Activated CD4-positive, alpha-beta T cell treated with anti-CD3 and anti-CD28 coated beads for 48 hours (primary cell): ENCODE data around the gene TGM1.

Source experiments
- DNase-seq: peaks from one replicate; pipeline ENCODE4 v3.0.0-alpha.2; 2020

TGM1 gene

DNA sequence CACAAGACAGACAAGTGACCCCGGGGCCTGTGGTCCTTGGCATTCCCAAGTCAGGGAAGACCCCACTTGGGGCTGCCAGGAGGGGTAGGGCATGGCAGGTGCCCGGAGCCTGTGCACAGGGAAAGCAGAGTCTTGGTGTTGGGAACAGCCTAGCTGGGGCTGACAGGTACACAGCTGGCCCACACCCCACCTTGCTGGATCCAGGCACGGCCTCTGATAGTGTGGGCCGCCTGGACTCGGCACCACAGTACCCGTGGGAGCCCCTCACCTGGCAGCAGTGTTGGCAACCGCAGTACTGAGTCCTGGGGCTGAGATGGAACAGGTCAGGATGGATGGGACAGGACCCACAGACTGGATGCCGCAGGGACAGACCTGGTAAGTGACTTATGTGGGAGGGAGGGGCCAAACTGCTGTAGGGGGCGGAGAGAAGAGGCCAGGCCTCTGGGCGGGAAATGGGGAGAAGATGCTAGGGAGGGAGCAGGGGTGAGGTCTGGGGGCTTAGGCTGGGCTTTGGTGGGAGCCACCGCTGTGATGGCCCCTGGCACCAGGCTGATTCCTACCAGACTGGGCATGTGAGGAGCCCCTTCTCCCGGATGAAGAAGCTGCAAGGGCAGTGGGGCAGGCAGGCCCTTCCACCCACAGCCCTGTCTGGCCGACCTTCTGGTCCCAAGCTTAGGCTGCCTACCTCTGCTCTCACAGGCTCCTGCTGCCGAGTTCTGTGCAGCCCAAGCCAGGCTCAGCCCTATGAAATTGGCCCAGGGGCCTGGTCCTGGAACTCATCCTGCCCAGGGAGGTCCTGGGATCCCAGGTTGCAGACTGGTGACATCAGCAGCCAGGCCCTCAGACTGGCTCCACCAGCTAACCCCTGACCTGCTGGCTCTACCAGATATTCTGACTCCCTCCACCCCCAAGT lies at the start of gene TGM1:
Gene TGM1, minus strand, starts transcription at position 357 of the 913 bp plus-strand sequence. CDS start 825 bp downstream, outside the sequence.
- no peak for DNase-seq

DNA sequence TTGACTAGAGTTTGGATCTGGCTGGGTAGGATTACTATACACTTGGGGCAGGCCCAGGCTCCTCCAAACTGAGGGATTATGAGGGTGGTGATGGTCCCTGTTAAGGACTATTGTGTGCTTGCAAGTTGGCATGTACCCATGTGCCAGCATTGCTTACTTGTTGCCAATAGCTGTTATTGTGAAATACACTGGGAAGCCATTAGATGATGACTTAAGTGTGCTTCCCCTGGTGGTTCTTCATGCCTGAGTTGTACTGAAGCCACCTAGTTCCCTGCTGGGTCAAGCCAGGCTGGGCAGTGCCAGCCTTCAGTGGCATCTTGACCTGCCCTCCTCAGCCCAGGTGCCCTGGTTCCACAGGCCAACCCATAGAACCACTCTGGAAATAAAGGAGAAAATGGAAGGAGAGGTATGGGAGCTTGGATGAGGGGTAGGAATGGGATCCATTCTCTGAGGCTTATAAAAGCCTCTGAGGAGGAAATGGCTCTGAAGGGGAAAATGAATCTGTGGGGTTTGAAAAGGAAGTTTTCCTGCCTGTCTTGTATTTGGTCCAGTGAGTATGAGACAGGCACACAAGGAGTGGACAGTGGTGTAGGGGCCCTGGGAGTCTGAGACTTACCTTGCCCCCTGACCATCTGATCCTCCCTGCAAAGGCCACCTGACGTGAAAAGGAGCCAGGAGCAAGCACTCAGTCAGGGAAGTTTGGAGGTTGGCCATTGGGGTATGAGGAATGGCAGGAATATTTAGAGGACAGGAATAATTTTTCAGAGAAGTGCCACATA lies 49.0 kb upstream of the TGM1 start:
- DNase-seq: no peak

GRCh38 chr14:24310646-24311604 lies 47.9 kb upstream of the TGM1 start, which contains the start of gene LTB4R:
Gene LTB4R, plus strand, starts transcription at chr14:24311502. Its CDS starts 4,150 bp downstream, at chr14:24315652.
- DNase-seq: peak; percentile 73

DNA sequence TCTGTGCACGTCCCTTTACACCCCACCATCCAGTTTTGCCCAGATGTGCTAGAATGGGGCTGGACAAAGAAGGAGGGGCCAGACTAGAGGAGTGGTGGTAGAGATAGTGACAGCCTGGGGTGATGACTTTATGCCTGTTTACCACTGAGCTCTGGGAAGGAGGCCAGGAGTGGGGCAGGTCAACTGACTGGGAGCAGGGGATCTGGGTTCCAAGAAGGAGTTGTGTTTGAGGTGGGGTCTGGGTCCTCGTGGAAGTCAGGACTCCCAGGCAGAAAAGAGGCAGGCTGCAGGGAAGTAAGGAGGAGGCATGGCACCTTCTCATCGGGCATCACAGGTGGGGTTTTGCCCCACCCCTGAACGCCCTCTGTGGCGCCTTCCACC lies 47.3 kb upstream of the TGM1 start:
- DNase-seq: no peak

- DNase-seq: no peak
These were observed 46.7 kb upstream of the TGM1 start, which contains the start of gene LTB4R2 for GRCh38 chr14:24309538-24310264. Gene LTB4R2, plus strand, starts transcription at chr14:24310140. Its CDS starts 525 bp downstream, at chr14:24310665.

- no peak for DNase-seq
These were observed 45.6 kb upstream of the TGM1 start for GRCh38 chr14:24308342-24309124.

- peak; percentile 73 for DNase-seq
These were observed 44.8 kb upstream of the TGM1 start, which contains the start of gene CIDEB for GRCh38 chr14:24307575-24308341. Gene CIDEB, minus strand, starts transcription at chr14:24307977. Its CDS starts 119 bp downstream, at chr14:24307858.

GRCh38 chr14:24307156-24307574 lies 44.2 kb upstream of the TGM1 start:
- no peak for DNase-seq

GRCh38 chr14:24304019-24304387 lies 41.0 kb upstream of the TGM1 start:
- DNase-seq: no peak

DNA sequence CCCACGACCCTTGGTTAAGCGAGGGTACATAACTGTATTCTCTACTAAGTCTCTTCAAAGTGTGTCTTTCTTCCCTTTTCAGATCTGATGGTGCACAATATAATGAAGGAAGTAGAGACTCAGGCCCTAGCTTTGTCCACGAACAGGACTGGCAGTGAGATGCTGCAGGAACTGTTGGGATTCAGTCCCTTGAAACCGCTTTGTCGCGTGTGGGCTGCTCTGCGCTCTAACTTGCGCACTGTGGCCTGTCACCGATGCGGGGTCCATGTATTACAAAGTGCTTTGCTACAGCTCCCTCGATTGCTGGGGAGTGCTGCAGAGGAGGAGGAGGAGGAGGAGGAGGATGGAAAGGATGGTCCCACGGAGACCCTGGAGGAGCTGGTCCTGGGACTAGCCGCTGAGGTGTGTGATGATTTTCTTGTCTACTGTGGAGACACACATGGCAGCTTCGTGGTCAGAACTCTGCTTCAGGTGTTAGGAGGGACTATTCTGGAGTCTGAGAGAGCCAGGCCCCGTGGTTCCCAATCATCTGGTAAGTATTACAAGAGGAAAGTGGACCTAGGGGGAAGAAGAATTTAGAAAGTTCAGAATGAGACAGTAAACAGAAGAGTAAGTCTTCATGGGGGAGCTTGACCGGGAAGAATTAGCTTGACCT lies 37.5 kb upstream of the TGM1 start:
- no peak for DNase-seq

GRCh38 chr14:24299255-24300191 lies 36.5 kb upstream of the TGM1 start, which contains the start of the genes DHRS1 and NOP9:
Gene DHRS1, minus strand, starts transcription at chr14:24299780. Its CDS starts 674 bp downstream, at chr14:24299106.
Gene NOP9, plus strand, starts transcription at chr14:24299850. Its CDS starts 105 bp downstream, at chr14:24299955.
- peak; percentile 95 for DNase-seq

GRCh38 chr14:24298892-24299254 lies 35.9 kb upstream of the TGM1 start:
- DNase-seq: peak; percentile 32

DNA sequence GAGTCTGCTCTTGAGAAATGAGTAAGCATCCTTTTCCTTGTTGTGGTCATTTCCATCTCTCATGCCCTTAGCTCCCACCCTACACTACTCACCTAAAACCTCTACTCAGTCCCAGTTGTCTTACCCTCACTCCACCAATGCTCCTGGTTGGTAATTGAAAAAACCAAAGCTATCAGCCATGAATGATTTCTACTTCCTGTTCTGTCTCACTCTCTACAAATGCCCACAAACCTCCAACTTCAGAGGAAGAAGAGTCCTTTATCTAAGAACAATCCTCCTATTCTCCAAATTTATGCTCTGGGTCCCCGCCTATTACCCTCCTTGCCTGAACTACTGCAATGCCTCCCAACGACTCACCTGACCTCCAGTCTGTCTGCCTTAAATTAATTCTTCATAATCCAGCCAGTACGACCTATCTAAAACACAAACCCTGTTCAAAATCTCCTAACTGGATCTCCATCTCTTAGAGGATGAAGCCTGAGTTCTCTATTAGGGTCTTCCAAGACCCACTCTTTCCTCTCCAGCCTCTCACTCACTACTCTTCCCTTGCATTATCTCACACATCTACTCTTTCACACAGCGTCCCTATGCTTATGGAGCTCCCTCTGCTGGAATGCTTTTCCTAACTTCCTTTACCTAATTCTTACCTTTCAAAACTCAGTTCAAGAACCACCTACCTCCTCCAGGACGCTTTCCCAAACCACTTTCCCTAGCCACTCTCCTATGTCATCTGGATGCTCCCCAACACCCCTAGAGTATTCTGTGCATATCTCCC lies 34.4 kb upstream of the TGM1 start:
- DNase-seq: no peak

- peak; percentile 83 for DNase-seq
These were observed 33.6 kb upstream of the TGM1 start for GRCh38 chr14:24296341-24297157.

GRCh38 chr14:24293525-24293924 lies 30.5 kb upstream of the TGM1 start:
- no peak for DNase-seq

GRCh38 chr14:24292118-24292807 lies 29.3 kb upstream of the TGM1 start:
- no peak for DNase-seq
